ENCODE measurements around the gene ABCB10.

Gene ABCB10

DNA sequence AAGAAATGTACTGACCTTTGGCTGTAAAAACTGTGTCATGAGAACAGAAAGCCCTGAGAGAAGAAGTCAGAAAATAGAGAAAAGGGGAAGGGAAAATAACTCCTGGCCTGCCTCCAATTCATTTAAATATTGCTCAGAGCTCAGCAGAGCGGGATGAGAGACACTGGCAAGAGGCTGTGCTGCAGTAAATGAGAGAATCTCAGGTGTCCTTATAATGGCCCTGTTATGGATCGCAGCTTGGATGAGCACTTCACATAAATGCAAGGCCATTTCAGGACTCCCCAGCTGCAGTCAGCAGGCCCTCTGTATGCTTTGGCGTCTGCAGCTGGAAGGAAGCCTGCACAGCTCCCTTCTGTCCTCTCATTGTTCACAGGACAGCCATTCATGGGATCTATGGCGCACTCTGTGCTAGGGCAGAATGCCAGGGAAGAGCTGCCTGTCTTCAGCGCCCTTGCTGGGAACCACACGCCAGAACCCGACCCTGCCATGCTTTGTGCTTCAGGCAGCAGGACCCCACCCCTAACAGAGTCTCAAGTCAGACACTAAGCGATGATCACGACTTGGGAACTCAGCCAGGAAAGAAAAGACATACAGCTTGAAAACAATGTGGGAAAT, 20.7 kb upstream of the ABCB10 start:
- H3K27ac ChIP-seq = no peak overlapping the region
- TF ChIP-seq, protein P1, sequence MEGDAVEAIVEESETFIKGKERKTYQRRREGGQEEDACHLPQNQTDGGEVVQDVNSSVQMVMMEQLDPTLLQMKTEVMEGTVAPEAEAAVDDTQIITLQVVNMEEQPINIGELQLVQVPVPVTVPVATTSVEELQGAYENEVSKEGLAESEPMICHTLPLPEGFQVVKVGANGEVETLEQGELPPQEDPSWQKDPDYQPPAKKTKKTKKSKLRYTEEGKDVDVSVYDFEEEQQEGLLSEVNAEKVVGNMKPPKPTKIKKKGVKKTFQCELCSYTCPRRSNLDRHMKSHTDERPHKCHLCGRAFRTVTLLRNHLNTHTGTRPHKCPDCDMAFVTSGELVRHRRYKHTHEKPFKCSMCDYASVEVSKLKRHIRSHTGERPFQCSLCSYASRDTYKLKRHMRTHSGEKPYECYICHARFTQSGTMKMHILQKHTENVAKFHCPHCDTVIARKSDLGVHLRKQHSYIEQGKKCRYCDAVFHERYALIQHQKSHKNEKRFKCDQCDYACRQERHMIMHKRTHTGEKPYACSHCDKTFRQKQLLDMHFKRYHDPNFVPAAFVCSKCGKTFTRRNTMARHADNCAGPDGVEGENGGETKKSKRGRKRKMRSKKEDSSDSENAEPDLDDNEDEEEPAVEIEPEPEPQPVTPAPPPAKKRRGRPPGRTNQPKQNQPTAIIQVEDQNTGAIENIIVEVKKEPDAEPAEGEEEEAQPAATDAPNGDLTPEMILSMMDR (conservative IDR thresholded peaks at IDR 0.05) = no peak
- no peak for TF ChIP-seq ZFX (IDR thresholded peaks at IDR 0.05)

DNA sequence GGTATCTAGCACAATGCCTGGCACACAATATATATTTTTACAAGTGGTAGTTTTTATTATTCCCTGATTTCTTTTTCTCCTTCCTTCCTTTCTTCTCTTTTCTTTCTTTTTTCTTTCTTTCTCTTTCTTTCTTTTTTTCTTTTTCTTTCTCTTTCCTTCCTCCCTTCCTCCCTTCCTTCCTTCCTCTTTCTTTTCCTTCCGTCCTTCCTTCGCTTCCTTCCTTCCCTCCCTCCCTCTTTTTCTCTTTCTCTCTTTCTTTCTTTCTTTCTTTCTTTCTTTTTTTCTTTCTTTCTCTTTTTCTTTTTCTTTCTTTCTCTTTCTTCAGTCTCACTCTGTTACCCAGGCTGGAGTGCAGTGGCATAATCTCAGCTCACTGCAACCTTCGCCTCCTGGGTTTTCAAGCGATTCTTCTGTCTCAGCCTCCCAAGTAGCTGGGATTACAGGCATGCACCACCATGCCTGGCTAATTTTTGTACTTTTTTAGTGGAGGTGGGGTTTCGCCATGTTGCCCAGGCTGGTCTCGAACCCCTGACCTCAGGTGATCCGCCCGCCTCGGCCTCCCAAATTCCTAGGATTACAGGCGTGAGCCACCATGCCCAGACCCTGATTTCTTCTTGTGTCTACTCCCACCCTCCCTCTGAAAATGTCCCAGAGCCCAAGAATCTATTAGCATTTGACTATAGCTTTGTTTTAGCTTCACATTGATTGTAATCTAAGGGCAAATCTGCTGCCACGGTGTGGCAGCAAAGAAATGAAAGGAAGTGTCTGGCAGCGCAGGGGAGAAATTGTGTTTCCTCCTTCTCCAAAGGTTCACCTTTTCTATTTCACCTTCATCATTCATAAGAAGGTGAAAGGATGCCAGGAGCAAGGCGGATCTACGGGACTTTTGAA, 19.9 kb upstream of the ABCB10 start:
- no peak for TF ChIP-seq ZFX (IDR thresholded peaks at IDR 0.05)
- TF ChIP-seq, protein P1 (conservative IDR thresholded peaks at IDR 0.05) = no peak

DNA sequence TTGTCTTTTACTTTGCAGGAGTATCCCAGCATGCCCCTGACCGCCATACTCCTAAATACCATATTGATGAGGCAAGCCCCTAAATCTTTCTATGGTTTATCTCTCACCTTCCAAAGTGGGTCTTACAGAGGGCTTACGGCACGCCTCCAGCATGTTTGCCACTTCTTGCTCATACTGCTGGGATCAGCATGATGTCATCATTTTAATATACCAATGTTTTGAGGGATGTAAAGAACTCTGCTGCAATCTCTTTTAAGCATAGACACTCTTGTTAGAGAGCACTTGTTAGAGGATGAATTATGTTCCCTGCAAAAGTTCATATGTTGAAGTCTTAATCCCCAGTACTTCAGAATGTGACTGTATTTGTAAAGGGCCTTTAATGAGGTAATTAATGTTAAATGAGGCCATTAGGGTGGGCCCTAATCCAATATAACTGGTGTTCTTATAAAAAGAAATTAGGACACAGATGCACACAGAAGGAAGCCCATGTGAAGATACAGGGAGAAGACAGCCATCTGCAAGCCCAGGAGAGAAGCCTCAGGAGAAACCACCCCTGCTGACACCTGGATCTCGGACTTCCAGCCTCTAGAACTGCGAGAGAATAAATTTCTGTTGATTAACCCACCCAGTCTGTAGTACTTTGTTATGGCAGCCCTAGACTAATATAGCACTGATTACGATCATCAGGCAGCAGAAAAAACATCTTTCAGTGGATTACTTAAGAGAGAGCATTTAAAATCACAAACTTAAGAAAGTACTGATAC, 16.4 kb upstream of the ABCB10 start:
- H3K27ac ChIP-seq = no peak overlapping the region
- TF ChIP-seq ZFX (IDR thresholded peaks at IDR 0.05) = no peak
- TF ChIP-seq, protein P1 (conservative IDR thresholded peaks at IDR 0.05) = no peak

More for the DNA sequence above, 19.9 kb upstream of the ABCB10 start:
- H3K27ac ChIP-seq = no peak overlapping the region

DNA sequence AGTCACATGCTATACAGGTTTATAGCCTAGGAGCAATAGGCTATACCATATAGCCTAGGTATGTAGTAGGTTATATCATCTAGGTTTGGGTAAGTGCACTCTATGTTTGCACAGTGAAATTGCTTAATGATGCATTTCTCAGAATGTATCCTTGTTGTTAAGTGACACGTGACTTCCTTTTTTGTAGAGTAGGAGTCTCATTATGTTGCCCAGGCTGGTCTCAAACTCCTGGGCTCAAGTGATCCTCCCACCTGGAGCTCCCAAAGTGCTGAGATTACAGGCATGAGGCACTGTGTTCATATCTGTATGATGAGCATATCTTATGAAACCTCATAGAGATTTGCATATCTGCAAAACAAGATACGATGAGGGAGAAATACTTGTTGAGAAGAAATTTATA, 13.8 kb upstream of the ABCB10 start:
- TF ChIP-seq, protein P1 (conservative IDR thresholded peaks at IDR 0.05) = no peak
- TF ChIP-seq ZFX (IDR thresholded peaks at IDR 0.05) = no peak
- no peak overlapping the region for H3K27ac ChIP-seq

DNA sequence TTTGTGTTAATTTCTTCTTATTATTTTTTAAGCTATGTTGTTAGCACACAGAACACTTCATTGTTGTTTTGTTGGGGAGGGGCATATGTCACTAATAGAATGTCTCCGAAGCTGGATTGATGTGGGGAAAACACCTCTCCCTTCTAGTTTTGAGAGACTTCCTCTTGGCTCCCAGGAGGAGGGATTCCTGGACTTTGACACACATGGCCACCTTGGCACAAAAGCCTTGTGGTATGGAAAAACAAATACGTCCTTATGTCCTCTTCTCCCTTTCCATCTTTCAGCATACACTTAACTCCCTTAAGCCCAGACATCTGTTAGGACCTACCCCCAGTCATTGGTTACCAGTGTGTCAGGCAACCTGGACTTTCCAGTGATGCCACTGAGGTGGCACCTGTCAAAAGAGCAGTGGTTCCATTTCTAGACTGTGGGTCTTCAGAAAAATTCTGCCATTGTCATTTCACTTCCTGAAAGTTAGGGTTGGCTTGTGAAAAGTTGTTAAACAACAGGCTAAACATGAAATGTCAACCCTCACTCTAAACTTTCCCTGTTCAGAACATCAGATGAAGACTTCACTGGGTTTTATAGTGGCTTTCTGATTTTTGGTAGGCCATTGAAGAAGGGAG, 12.5 kb upstream of the ABCB10 start:
- H3K27ac ChIP-seq = no peak overlapping the region
- TF ChIP-seq, protein P1 (conservative IDR thresholded peaks at IDR 0.05) = no peak
- no peak for TF ChIP-seq ZFX (IDR thresholded peaks at IDR 0.05)

DNA sequence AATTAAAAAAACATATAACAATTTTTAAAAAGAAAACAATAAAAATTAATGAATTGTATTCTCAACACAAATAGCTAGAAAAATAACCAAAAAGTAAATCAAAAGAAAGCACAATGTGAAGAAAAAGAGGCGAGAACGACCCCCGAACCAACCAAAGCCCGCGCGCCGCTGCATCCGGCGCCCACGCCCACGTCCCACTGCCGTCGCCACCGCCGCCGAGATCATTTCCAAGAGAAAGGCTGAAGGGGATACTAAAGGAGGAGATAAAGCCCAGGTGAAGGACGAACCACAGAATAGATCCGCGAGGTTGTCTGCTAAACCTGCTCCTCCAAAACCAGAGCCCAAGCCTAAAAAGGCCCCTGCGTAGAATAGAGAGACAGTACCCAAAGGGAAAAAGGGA, 11.8 kb upstream of the ABCB10 start:
- no peak for TF ChIP-seq ZFX (IDR thresholded peaks at IDR 0.05)
- TF ChIP-seq, protein P1 (conservative IDR thresholded peaks at IDR 0.05) = no peak
- H3K27ac ChIP-seq = no peak overlapping the region
